Tongue (tissue), 2 donors: Measurements from ENCODE around the gene EFHC2. TPM values are rescaled to one million over a fixed set of nuclear protein-coding genes. Genes with fewer than 3 reads are reported as not detected.
A peak's percentile ranks its signal among the peaks of the same experiment; 100 is the strongest.
"Not testable (repeated sequence)": the region's sequence is repeated elsewhere in the genome, so short reads cannot be mapped to it uniquely, and the experiment has no call there.

Experiments used
- DNase-seq: peaks from one replicate; pipeline ENCODE4 v3.0.0-alpha.2; 2015
- total RNA-seq: library from RNA; depleted of rRNA; stranded (reverse); fragments of >200 nt; gene quantifications from one replicate; pipeline ENCODE4 v1.2.3, GENCODE V29; 2014

Gene EFHC2
- total RNA-seq, 1 donor from 2014 or later = 1.9 TPM

DNA sequence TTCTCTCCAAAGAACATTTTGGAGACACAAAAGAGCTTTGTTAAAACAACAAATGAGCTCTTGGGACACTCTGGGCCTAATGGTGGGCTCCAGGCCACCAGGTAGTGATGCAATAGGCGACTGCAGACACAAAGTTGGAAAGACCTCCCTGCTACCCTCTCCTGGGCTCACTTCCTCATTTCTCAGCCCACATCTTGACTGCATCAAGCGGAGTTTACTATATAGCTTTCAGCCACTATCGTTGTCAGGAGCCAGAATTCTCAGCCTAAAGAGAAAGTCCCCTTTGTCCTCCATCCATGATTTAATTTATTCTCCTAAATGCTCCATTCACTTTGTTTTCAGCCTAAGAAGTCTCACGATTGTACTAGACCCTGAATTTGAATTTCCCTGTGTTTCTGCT, 114.9 kb downstream of the EFHC2 start:
- peak; percentile 37 for DNase-seq

DNA sequence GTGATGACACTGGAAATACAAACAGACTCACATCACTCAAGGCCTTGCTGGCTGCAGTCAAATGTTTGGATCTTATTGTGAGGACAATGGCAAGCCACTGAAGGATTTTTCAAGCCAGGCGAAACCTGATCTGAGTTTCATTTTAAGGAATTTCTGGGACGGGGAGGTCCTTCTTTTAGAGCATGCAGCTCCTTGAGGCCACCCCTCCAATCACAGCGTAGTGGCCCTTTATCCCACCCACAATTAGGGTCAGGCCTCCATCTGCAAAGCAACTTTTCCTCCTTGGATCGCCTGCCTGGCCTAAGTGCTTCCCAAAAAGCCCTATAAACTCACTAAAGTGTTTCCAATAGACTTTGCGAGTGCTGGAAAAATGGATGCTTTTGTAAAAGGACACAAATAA, 115.5 kb downstream of the EFHC2 start:
- peak; percentile 14 for DNase-seq

DNA sequence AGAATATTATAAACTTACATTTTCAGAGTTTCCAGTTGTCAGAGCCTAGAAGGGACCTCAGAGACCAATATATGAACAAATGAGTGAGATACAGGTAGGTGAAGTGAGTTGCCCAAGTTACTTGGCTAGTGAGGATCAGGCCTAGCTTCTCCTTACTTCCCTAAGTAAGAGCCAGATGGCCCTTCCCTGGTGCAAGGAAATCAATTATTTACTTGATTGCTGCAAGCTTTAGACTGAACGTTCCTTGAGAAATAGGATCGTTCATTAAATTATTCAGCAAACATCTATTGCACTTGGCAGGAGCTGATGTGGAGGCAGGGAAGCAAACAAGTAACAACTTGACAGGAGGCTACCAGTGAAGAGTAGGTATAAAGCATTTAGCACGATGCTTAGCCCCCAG, 117.8 kb downstream of the EFHC2 start:
- DNase-seq = no peak

- no peak for DNase-seq
Observed at GRCh38 chrX:44224760-44225159, 118.7 kb downstream of the EFHC2 start.

DNA sequence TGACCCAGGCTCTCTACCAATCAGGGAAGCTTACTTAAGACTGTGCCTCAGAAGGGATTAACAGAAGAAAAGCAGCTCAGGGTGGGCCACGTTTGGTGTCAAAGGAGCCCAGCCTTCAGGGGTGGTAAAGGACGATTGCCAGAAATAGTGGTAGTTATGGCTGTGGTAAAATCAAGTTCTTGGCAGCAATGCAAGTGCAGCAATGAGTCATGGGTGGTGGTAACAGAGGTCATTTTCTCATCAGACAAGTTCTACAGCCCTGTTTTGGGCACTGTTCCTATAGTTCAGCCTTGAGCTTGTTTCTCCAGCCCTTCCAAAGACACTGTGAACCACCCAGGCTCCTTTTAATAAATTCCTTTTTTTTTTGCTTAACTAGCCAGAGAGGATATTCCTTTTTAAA, 120.3 kb downstream of the EFHC2 start:
- DNase-seq = no peak

DNA sequence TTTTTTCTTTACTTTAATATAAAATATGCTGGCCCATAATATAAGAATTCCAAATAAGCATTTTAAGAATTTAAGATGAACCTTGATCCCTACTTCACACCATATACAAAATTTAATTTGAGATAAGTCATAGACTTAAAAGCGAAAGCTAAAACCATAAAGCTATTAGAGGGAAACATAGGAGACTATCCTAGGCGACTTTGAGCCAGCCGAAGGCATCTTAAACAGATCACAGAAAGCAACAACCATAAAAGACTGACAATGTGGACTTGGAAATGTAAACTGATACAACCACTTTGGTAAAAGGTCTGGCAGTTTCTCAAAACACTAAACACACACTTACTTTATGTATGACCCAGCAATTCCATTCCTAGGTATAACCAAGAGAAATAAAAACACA, 125.0 kb downstream of the EFHC2 start:
- no peak for DNase-seq

DNA sequence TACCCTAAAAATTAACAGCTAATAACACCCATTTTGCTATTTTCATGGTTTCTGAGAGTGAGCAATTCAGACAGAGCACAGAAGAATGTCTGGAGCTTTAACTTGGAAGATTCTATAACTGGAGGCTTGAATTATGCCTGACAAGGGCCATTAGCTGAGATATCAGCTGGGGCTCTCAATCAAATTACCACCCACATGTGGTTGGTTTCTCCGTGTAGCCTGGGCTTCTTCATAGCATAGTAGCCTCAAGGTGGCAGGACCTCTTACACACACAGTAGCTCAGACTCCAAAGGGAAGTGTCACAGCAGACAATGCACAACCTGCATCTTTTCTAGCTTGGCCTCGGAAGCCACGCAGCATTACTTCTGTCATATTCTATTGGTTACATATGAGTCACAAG, 127.3 kb downstream of the EFHC2 start:
- DNase-seq = no peak

DNA sequence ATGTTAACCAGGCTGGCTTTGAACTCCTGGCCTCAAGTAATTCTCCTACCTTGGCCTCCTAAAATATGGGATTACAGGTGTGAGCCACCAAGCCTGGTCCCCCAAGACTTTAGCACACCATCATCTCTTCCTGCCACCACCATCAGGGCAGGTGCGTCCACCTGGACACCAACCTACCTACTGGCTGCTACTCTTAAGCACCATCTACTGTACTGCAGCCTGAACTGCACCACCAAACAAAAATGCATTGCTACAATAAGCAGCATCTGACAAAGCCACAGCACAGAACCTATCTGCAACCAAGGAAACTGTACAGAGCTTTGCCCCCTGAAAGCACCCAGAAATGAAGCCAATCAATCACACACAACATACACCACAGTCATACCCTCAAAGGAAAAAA, 139.7 kb downstream of the EFHC2 start:
- DNase-seq = no peak

DNA sequence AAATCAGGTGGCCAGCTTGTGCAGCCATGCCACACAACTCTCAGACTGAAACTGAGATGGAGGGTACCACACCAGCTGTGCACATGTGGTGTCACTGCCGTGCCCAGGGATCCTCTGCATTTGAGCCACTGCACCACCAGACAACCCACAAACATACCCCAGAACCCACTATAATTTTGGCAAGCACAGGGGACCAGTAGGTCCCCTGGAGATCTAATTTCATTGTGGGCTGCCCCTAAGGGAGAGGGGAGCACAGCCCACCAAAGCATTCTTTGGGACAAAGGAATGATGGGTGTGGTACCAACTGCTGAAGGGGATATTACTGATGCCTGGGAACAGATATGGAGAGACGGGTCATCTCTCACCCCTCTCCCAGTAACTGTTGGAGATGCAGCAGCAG, 140.9 kb downstream of the EFHC2 start:
- DNase-seq = no peak

DNA sequence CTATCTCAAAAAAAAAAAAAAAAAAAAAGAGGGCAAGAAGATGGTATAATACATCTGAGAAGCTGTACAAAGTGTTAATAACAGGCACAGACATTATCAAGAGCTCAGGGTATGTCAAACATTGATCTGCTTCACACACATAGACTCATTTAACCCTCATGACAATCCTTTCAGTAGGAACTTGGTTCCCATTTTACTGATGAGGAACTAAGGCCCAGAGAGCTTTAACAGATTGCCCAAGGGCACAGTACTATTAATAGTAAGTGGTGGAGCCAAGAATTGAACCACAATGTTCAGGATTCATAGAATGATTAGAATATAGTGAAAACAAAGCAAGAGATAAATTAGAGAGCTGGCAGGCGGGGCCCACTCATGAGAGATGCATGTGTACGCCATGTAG, 154.4 kb downstream of the EFHC2 start:
- no peak for DNase-seq

DNA sequence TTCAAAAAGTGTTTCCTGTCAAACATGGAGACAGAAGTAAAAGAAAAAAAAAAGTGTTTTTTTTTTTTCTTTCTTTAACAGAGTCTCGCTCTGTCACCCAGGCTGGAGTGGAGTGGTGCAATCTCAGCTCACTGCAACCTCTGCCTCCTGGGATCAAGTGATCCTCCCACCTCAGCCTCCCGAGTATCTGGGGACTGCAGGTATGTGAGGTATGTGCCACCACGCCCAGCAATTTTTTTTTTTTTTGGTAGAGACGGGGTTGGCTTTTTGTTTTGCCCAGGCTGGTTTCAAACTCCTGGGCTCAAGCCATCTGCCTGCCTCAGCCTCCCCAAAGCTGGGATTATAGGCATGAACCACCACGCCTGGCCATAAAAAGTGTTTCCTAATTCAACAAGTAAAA, 155.6 kb downstream of the EFHC2 start:
- DNase-seq = not testable (repeated sequence)

DNA sequence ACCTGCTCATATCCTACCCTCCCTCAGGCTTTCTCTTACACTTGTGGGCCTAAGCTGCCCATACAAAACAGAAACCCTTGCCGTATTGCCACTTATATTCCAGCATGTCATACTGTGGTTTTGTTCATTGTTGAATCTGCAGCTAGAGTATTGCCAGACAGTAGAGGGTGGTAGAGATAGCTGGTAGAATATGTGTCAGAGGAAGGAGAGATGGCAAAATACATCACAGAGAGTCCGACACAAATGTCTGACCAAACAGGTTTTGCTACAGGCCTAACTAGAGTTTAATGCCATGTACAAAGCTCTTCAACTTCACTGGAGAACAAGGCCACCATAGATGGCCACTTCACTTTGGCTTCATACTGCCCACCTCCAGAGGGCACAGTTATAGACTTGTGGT, 160.1 kb downstream of the EFHC2 start:
- DNase-seq = no peak

- DNase-seq = no peak
Observed at GRCh38 chrX:44178274-44179053, 165.0 kb downstream of the EFHC2 start.

DNA sequence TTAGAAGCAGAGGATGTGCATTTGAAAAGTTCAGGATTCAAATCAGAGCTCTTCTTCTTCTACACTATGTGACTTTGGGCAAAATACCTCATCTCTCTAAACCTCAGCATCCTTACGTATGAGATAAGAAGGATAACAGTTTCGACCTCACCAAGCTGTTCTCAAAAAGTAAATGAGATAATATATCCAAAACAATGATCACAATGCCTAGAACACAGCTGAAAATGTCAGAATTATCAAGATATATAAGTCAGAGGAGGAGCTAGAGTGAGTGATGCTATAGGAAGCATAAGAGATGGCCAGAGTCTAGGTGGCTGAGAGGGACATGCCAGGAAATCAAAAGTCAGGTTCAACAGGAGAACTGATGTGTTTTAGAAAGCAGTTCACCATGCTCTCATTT, 168.0 kb downstream of the EFHC2 start:
- DNase-seq = no peak

GRCh38 chrX:44174061-44174460, 169.4 kb downstream of the EFHC2 start:
- DNase-seq = no peak

DNA sequence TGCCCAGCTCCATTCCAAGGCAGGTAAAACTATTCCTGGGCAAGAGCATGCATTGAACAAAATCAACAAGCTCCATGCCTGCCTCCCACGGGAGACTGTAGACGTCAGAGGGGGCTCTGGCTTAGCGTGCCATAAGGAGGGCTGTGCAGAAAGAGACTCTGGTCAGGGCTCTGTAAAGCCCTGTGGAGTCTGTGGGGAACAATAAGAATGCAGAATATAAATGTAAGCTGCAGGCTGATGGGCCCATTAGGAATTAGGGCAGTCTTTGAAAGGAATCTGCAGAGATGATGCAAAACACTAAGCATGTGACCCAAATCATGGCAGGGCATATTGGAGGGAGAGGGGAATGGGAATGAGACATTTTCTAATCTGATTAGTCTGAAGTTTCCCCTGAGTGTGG, 170.3 kb downstream of the EFHC2 start:
- DNase-seq = no peak

DNA sequence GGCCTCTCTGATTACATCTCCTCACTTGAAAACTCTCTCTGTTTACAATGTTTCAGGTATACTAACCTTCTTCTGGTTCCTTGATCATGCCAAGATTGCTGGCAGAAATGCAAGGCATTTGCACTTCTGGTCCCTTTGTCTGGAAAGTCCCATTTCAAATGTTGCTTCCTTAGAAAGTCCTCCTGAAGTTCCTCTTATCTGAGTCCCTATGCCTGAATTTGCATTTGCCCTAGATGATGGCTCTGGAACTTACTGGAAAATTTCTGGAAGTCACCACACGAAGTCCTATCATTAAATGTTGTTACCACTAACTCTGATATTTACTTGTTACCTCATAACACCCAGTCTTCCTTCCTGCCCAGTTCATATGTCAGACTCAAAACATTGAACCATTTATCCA, 176.4 kb downstream of the EFHC2 start:
- no peak for DNase-seq

DNA sequence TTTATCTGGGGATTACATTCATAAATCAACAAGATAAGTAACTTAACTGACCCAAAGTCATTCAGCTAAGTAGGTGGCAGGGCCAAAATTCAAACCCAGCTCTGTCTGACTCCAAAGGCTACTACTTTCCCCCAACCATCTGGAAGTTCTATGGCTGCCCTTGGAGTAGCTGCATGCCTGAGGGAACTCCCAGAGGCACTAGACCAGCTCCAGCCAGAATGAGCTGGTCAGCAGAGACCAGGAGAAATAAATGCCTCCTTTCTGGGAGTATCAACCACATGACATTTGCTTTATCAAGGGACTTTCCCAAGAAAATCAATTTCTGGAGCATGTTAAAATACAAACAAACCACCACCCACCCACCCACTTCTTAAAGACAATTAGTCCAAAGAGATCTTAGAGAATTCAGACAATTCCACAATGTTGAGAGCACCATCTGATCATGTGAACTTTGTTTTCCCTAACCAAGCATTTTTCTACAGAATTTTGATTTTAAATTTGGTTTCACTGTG, 180.5 kb downstream of the EFHC2 start:
- DNase-seq = no peak

DNA sequence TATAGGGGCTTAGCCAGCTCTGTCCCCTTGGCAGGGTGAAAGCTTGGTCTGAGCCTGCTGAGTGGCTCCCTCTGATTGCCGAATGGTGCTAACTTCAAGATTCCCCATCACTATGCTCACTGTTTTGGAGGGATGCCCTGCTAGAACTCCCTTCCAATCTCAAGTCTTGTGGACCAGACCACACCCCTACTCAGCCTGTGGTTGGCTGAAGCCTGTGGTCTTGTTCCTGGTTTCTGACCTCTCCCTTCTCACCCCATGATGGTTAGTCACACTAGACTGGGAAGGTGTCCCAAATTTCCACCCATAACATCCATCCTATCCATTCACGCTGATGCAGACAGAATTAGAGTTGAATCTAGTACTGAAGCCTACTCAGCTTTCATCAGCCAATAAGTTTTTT, 185.6 kb downstream of the EFHC2 start:
- no peak for DNase-seq

DNA sequence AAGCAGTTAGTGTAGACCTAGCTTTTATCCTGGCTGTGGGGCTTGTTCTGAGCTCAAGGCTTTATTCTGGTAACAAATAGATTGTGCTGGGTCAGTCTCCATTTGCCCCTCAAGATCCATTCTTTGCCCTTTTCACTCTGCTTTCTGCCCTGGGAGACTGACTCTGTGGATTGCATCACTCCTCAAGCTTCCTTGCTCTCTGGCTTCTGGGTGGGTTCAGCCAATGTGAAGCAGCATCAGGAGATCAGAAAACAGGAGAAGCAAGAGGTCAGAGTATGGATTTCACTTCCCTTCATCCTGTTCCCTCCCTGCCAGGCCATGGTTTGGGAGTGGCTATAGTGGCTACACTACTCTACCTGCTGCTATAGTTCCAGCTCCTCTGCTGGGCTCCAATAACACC, 186.2 kb downstream of the EFHC2 start:
- DNase-seq = no peak

DNA sequence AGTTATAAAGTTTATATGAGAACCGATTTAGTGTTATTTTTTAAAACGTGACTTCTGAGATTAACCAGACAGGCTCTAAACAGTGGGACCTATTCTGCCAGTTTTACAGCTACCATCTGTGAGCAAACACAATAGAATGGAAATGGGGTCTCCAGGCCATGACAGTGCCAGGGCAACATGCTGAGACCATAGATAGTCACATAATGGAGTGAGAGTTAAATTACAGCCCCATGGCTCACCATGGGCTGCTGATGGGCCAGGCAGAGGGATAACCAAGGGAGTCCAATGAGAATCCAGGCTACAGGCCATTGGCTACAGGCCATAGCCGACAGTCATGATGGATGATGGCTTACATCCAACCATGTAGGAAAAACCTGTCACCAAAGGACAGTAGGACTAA, 186.7 kb downstream of the EFHC2 start:
- DNase-seq = no peak

DNA sequence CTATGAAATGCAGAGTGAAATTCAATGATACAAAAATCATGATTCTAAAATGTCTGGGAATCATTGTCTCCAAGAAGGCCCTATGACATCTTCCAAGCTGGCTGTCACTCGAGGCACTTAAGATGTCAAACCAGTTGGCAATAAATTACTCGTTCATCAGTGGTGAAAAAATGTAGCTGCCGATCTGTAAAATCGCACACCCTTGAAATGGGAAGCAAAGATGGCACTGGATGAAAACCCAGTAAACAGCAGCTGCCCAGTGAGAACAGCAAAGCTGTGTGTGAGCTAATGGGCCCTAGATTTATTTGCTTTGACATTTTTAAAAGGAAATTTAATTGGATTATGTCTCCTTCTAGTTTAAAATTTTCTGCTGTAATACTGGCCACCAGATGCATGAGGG, 188.3 kb downstream of the EFHC2 start:
- DNase-seq = no peak

GRCh38 chrX:44152852-44153251, 190.6 kb downstream of the EFHC2 start:
- DNase-seq = no peak

GRCh38 chrX:44147130-44147529, 196.3 kb downstream of the EFHC2 start:
- no peak for DNase-seq
